ENCODE measurements around the gene DROSHA.

GRCh38 chr5:31559942-31560341 is 28.0 kb upstream of the DROSHA start:
- TF ChIP-seq CTCF (IDR thresholded peaks at IDR 0.05; ENCODE audit: low read length) (no peak), EZH2 (optimal IDR thresholded peaks at IDR 0.05; ENCODE audit: low read depth, low read length) (no peak)

All from MM.1S (cell line).